NCI-H187 treated with DMSO at 0.1 percent for 48 hours (cell line): ENCODE results near the gene KCNMA1.
"Not testable (repeated sequence)": the region's sequence is repeated elsewhere in the genome, so short reads cannot be mapped to it uniquely, and the experiment has no call there.

Experiments used
- DNase-seq: peaks from one replicate; lab custom pipeline; 2025; lab: John Stamatoyannopoulos, UW

KCNMA1 gene

GRCh38 chr10:77604063-77604462, 33.5 kb downstream of the KCNMA1 start:
- no peak for DNase-seq

DNA sequence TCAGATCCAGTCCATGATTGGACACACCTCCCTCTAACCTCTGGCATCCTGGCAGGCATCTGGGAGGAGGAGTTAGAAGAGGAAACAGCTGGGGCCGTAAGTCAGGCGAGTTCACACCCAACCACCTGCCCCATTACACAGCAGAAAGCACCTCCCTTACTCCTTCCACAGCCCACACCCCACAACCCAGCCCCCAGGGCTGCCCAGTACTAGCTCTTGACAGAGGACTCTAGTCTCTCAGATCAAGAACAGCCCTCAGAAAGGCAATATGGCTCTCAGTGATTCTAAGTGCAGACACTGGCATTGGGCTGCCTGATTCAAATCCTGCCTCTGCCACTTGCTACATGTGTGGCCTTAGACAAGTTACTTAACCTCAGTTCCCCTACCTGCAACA, 34.1 kb downstream of the KCNMA1 start:
- no peak for DNase-seq

- no peak for DNase-seq
These were observed 34.6 kb downstream of the KCNMA1 start for GRCh38 chr10:77602913-77603533.

GRCh38 chr10:77602231-77602912, 35.2 kb downstream of the KCNMA1 start:
- DNase-seq: no peak

- DNase-seq: no peak
These were observed 36.1 kb downstream of the KCNMA1 start for GRCh38 chr10:77601488-77601887.

DNA sequence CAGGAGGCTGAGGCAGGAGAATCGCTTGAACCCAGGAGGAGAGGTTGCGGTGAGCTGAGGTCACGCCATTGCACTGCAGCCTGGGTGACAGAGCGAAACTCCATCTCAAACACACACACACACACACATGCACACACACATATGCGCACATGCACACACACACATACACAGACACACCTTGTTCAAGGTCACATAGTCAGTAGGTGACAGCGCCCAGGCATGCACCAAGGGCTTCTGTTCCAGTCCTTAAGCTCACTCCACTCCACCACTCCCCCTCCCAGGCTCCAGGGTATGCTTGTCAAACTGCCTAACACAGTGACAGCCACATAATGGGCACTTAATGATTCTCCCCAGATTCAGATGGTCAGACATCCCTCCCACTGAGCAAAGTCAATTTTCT, 37.0 kb downstream of the KCNMA1 start:
- no peak for DNase-seq

DNA sequence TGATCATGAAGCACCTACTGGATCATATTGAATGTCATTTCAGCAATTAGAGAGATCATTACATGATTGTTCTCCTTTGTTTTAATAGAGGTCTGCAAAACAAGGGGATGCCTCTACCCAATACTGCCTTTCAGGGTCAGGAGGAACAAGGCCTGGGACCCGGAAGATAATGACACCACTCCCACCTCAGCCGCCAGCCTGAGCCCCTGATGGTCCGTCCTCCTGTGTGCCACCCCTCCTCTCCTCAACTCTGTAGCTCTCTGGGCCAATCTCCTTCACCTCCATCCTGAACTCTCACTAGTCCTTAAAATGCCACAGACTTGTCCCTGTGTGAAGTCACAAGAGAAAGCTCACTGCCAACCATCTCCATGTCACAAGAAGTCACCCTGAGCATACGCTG, 38.0 kb downstream of the KCNMA1 start:
- no peak for DNase-seq

DNA sequence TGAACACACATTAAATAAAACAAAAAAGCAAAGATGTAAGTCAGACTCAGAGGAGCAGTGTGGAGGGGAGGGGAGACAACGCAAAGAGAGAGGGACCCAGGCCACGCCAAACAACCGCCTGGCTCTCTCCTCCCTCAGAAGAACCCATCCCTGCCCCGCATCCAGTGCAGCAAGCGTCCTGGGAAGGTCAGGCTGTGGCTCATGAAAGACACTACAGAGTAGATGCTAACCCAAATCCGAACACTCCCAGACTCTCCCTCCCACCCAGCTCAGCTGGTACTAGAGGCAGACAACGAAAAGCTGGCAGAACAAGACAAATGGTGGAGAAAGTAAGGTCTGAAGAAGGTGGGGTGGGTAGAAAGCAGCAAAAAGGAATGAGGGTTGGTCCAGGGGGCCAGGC, 39.0 kb downstream of the KCNMA1 start:
- no peak for DNase-seq

GRCh38 chr10:77597560-77597959, 40.0 kb downstream of the KCNMA1 start:
- no peak for DNase-seq

DNA sequence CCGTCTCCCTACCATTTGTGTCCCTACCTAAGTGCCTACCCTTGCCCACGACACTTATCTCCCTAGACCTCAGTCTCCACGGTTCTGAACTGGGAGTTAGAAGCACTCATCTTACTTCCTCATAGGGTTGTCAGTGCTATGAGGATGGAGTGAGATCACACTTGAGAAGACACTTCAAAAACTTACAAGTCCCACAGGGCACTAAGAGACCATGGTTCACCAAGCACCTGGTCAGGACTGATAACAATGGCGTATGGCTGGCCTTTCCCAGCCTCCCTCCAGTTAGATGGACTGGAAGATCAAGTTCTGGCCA, 43.2 kb downstream of the KCNMA1 start:
- peak; percentile 28 for DNase-seq

DNA sequence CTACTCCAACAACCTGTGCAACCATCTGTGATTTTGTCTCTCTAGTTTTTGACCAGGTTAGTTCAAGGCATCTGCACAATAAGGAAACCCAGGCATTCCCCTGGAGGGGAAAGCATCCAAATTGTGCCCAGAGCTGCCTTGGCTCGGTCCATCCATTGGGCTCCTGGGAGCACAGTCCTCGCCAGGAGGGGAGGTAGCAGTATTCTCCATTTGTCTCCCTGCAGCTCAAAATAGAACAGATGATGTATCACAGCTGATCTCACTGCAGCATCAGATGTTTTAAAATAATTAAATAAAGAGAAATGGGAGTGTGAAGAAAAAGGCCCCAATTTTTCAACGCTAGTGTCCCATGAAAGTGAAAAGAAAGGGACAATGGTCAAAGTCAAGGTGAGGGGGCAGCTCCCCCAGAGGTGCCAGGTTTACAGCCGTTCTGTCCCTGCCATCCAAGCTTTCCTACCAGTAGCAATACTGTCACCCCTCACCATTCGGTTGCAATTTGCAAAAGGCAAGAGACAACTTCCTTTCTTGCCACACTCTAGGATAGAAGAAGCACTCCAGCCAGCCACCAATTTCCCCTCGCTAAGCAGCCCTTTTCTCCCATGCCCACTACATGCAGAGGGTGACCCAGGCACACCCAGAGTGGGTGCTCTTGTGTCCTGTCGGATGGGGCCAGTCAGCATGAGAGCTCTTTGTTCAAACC, 43.7 kb downstream of the KCNMA1 start:
- DNase-seq: no peak

GRCh38 chr10:77592946-77593636, 44.5 kb downstream of the KCNMA1 start:
- no peak for DNase-seq

- no peak for DNase-seq
These were observed 45.1 kb downstream of the KCNMA1 start for GRCh38 chr10:77592510-77592909.

- no peak for DNase-seq
These were observed 46.2 kb downstream of the KCNMA1 start for GRCh38 chr10:77591238-77591880.

- no peak for DNase-seq
These were observed 47.0 kb downstream of the KCNMA1 start for GRCh38 chr10:77590344-77591237.

DNA sequence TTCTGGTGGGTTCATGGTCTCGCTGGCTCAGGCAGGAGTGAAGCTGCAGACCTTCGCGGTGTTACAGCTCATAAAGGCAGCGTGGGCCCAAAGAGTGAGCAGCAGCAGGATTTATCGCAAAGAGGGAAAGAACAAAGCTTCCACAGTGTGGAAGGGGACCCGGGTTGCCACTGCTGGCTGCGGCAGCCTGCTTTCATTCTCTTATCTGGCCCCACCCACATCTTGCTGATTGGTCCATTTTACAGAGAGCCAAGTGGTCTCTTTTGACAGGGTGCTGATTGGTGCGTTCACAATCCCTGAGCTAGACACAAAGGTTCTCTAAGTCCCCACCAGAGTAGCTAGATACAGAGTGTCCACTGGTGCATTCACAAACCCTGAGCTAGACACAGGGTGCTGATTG, 47.9 kb downstream of the KCNMA1 start:
- not testable (repeated sequence) for DNase-seq

GRCh38 chr10:77588886-77589285, 48.7 kb downstream of the KCNMA1 start:
- no peak for DNase-seq

- DNase-seq: no peak
These were observed 50.2 kb downstream of the KCNMA1 start for GRCh38 chr10:77587416-77587790.

- no peak for DNase-seq
These were observed 50.7 kb downstream of the KCNMA1 start for GRCh38 chr10:77586719-77587415.

DNA sequence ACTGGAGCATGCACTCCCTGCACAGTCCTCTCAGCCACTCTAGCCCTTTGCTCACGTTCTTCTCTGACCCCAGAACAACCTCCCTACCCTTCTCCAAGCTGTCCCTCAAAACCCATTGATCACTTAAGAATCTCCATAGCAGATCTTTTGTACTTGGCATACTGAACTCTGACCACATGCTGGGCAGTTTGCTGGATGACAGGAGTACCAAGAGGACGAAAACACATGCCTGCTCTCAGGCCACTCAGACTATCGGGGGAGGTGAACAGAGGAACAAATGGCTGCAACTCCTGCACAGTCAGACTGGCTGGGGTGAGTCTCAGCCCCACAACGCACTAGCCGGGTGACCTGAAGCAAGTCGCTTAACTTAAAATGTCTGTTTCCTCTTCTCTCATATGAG, 52.7 kb downstream of the KCNMA1 start:
- DNase-seq: no peak

- DNase-seq: no peak
These were observed 54.1 kb downstream of the KCNMA1 start for GRCh38 chr10:77583527-77583926.
